ENCODE data around the gene TEN1. TPM values are rescaled to one million over a fixed set of nuclear protein-coding genes. Genes with fewer than 3 reads are reported as not detected.
A peak's percentile ranks its signal among the peaks of the same experiment; 100 is the strongest.

Gene TEN1
- total and polyA plus RNA-seq, 9 of the 15 experiments (the other 6 are each of a cell fraction or from before 2014, with no cell fraction given): 1.3 to 25.7 (median 10.1) TPM

DNA sequence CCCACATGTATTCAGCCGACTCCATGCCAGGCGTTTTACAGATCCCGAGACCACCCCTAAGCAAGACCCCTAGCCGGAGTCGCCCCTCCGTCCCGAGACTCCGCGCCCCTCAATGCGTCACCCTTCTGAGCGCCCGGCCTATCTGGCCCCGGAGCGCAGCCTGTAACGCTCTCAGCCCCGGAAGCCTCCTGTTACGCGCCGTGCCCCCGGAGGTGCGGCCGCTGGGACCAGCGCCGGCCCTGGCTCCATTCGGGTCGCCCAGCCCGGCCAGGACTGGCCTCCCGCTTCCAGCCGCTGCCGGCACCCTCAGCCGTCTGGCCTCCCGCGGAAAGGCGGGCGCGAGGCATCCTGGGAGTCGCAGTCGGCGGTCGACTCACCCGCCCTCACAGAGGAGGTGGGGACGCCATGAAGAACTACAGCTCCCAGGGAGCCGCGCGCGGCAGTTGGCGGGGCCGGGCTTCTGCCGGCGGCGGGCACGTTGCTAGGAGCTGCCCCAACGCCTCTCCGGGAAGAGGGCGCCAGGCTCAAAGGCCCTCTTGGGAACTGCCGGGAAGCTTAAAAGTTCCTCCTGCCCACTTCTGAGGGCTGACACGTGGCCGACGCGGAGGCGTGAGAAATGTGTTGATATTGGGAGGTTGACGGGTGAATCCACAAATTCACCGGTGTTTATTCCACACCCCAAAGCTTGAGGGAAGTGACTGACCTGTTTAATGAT, 38.2 kb upstream of the TEN1 start, which contains the start of gene FBF1 (continued):
- TF ChIP-seq SIX5 (IDR thresholded peaks at IDR 0.05; ENCODE audit: borderline replicate concordance in 1 of 2, insufficient read depth in 1 of 2, low read depth in 1 of 2, low read length in 2 of 2) (peak; percentile 64 to 78), THAP7 (CRISPR knock-in tag; IDR thresholded peaks at IDR 0.05) (0 out of 2 replicates have a peak, but pooled peaks have one; percentile 21), ATF7 (IDR thresholded peaks at IDR 0.05) (peak; percentile 70), JUN (IDR thresholded peaks at IDR 0.05; ENCODE audit: borderline replicate concordance, low read depth, low read length) (peak; percentile 64; the same call in 1 of the 2 replicates), JUN (CRISPR knock-in tag; IDR thresholded peaks at IDR 0.05; ENCODE audit: borderline replicate concordance) (no peak), TBL1XR1 (IDR thresholded peaks at IDR 0.05; ENCODE audit: low read length in 2 of 2) (peak in 1 of 2 experiments; percentile 36; a peak in 1 of 4 replicates), ZNF12 (CRISPR knock-in tag; IDR thresholded peaks at IDR 0.05) (peak; percentile 84; the same call in 1 of the 2 replicates), ZNF354B (CRISPR knock-in tag; IDR thresholded peaks at IDR 0.05) (no peak), KAT8 (IDR thresholded peaks at IDR 0.05; ENCODE audit: low read depth) (no peak), ZNF57 (CRISPR knock-in tag; IDR thresholded peaks at IDR 0.05) (no peak), TAF1 (IDR thresholded peaks at IDR 0.05; ENCODE audit: control insufficient read depth, extremely low read depth, insufficient read depth, low read length, severe bottlenecking) (peak; percentile 92), ZNF436 (CRISPR knock-in tag; IDR thresholded peaks at IDR 0.05) (0 out of 2 replicates have a peak, but pooled peaks have one; percentile 41)
- TF ChIP-seq, protein P1, sequence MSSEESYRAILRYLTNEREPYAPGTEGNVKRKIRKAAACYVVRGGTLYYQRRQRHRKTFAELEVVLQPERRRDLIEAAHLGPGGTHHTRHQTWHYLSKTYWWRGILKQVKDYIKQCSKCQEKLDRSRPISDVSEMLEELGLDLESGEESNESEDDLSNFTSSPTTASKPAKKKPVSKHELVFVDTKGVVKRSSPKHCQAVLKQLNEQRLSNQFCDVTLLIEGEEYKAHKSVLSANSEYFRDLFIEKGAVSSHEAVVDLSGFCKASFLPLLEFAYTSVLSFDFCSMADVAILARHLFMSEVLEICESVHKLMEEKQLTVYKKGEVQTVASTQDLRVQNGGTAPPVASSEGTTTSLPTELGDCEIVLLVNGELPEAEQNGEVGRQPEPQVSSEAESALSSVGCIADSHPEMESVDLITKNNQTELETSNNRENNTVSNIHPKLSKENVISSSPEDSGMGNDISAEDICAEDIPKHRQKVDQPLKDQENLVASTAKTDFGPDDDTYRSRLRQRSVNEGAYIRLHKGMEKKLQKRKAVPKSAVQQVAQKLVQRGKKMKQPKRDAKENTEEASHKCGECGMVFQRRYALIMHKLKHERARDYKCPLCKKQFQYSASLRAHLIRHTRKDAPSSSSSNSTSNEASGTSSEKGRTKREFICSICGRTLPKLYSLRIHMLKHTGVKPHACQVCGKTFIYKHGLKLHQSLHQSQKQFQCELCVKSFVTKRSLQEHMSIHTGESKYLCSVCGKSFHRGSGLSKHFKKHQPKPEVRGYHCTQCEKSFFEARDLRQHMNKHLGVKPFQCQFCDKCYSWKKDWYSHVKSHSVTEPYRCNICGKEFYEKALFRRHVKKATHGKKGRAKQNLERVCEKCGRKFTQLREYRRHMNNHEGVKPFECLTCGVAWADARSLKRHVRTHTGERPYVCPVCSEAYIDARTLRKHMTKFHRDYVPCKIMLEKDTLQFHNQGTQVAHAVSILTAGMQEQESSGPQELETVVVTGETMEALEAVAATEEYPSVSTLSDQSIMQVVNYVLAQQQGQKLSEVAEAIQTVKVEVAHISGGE (CRISPR knock-in tag; IDR thresholded peaks at IDR 0.05): peak in 1 of 3 experiments; percentile 79; a peak in 2 of 6 replicates
- TF ChIP-seq, protein P2, sequence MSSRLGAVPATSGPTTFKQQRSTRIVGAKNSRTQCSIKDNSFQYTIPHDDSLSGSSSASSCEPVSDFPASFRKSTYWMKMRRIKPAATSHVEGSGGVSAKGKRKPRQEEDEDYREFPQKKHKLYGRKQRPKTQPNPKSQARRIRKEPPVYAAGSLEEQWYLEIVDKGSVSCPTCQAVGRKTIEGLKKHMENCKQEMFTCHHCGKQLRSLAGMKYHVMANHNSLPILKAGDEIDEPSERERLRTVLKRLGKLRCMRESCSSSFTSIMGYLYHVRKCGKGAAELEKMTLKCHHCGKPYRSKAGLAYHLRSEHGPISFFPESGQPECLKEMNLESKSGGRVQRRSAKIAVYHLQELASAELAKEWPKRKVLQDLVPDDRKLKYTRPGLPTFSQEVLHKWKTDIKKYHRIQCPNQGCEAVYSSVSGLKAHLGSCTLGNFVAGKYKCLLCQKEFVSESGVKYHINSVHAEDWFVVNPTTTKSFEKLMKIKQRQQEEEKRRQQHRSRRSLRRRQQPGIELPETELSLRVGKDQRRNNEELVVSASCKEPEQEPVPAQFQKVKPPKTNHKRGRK (tag; IDR thresholded peaks at IDR 0.05): no peak
- TF ChIP-seq, protein P3, sequence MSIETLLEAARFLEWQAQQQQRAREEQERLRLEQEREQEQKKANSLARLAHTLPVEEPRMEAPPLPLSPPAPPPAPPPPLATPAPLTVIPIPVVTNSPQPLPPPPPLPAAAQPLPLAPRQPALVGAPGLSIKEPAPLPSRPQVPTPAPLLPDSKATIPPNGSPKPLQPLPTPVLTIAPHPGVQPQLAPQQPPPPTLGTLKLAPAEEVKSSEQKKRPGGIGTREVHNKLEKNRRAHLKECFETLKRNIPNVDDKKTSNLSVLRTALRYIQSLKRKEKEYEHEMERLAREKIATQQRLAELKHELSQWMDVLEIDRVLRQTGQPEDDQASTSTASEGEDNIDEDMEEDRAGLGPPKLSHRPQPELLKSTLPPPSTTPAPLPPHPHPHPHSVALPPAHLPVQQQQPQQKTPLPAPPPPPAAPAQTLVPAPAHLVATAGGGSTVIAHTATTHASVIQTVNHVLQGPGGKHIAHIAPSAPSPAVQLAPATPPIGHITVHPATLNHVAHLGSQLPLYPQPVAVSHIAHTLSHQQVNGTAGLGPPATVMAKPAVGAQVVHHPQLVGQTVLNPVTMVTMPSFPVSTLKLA (conservative IDR thresholded peaks at IDR 0.05): peak; percentile 85 to 93
- TF ChIP-seq, protein P4, sequence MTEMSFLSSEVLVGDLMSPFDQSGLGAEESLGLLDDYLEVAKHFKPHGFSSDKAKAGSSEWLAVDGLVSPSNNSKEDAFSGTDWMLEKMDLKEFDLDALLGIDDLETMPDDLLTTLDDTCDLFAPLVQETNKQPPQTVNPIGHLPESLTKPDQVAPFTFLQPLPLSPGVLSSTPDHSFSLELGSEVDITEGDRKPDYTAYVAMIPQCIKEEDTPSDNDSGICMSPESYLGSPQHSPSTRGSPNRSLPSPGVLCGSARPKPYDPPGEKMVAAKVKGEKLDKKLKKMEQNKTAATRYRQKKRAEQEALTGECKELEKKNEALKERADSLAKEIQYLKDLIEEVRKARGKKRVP (CRISPR knock-in tag; IDR thresholded peaks at IDR 0.05): no peak
